ENCODE data around the gene ART5.

GRCh38 chr11:3641191-3641590, 601 bp downstream of the ART5 start:
- no peak for TF ChIP-seq CTCF (IDR thresholded peaks at IDR 0.05)
- no peak for TF ChIP-seq POLR2AphosphoS5 (IDR thresholded peaks at IDR 0.05)
